Skin epidermis (tissue), 12 donors: ENCODE results near the gene WFDC9.
"Not testable (repeated sequence)": the region's sequence is repeated elsewhere in the genome, so short reads cannot be mapped to it uniquely, and the experiment has no call there.

Experiments used
- H3K27ac ChIP-seq, 21 experiments: fragments of 200-600 bp; sonication (generic) in 11 of 21; one replicate each; pipeline ENCODE4 v1.5.0; 2020; ENCODE audit warnings: mild to moderate bottlenecking in 3 of 21, inconsistent platforms in 2 of 21, moderate library complexity in 2 of 21
- H3K4me3 ChIP-seq, 7 experiments: fragments of 200-600 bp; sonication (generic) in 2 of 7; one replicate each; pipeline ENCODE4 v1.5.0; 2020; ENCODE audit warnings: inconsistent platforms in 2 of 7, mild to moderate bottlenecking in 2 of 7, moderate library complexity in 1 of 7

The WFDC9 gene

GRCh38 chr20:45631184-45631583, at the start of gene WFDC9:
WFDC9 (minus strand) TSS chr20:45631284; CDS start chr20:45610181, 21,103 bp downstream.
- Histone ChIP-seq H3K4me3 (no peak within 1 kb of the TSS), H3K27ac (no peak within 1 kb of the TSS)

GRCh38 chr20:45679650-45680049, 48.6 kb upstream of the WFDC9 start:
- H3K4me3 ChIP-seq = no peak overlapping the region
- no peak overlapping the region for H3K27ac ChIP-seq

- no peak overlapping the region for H3K4me3 ChIP-seq
- no peak overlapping the region for H3K27ac ChIP-seq
Measured at GRCh38 chr20:45672765-45673164, 41.7 kb upstream of the WFDC9 start.

- no peak within 1 kb of the TSS for H3K27ac ChIP-seq
- no peak within 1 kb of the TSS for H3K4me3 ChIP-seq
Measured at GRCh38 chr20:45670139-45670538, 39.1 kb upstream of the WFDC9 start, which contains the start of gene WFDC11. WFDC11 (minus strand) TSS chr20:45670239; CDS start chr20:45650600, 19,639 bp downstream.

GRCh38 chr20:45657038-45657437, 26.0 kb upstream of the WFDC9 start:
- not testable (repeated sequence) for H3K4me3 ChIP-seq, H3K27ac ChIP-seq

- H3K4me3 ChIP-seq, H3K27ac ChIP-seq: not testable (repeated sequence)
Measured at GRCh38 chr20:45651726-45652125, 20.6 kb upstream of the WFDC9 start.

- Histone ChIP-seq H3K27ac (no peak overlapping the region), H3K4me3 (no peak overlapping the region)
Measured at GRCh38 chr20:45649312-45649863, 18.3 kb upstream of the WFDC9 start.

GRCh38 chr20:45647441-45648050, 16.5 kb upstream of the WFDC9 start:
- no peak overlapping the region for H3K4me3 ChIP-seq
- no peak overlapping the region for H3K27ac ChIP-seq

GRCh38 chr20:45646875-45647274, 15.8 kb upstream of the WFDC9 start:
- no peak overlapping the region for H3K4me3 ChIP-seq
- H3K27ac ChIP-seq = no peak overlapping the region

GRCh38 chr20:45645869-45646268, 14.8 kb upstream of the WFDC9 start:
- H3K4me3 ChIP-seq, H3K27ac ChIP-seq: not testable (repeated sequence)

GRCh38 chr20:45641076-45641475, 10.0 kb upstream of the WFDC9 start:
- H3K4me3 ChIP-seq, H3K27ac ChIP-seq: not testable (repeated sequence)

GRCh38 chr20:45639687-45640086, 8.6 kb upstream of the WFDC9 start:
- no peak overlapping the region for H3K4me3 ChIP-seq
- no peak overlapping the region for H3K27ac ChIP-seq

GRCh38 chr20:45636513-45636912, 5.4 kb upstream of the WFDC9 start:
- Histone ChIP-seq H3K4me3 (no peak overlapping the region), H3K27ac (no peak overlapping the region)

- H3K27ac ChIP-seq = no peak overlapping the region
- no peak overlapping the region for H3K4me3 ChIP-seq
Measured at GRCh38 chr20:45630371-45630770, 713 bp downstream of the WFDC9 start.

GRCh38 chr20:45629496-45630100, 1.5 kb downstream of the WFDC9 start, which contains the start of gene WFDC10A:
WFDC10A (plus strand) TSS chr20:45629739; CDS start chr20:45629814, 75 bp downstream.
- no peak within 1 kb of the TSS for H3K4me3 ChIP-seq
- H3K27ac ChIP-seq = no peak within 1 kb of the TSS

- H3K4me3 ChIP-seq = no peak overlapping the region
- no peak overlapping the region for H3K27ac ChIP-seq
Measured at GRCh38 chr20:45626540-45626939, 4.5 kb downstream of the WFDC9 start.

GRCh38 chr20:45621593-45621992, 9.5 kb downstream of the WFDC9 start:
- Histone ChIP-seq H3K4me3 (no peak overlapping the region), H3K27ac (no peak overlapping the region)

GRCh38 chr20:45617591-45617990, 13.5 kb downstream of the WFDC9 start:
- Histone ChIP-seq H3K4me3 (no peak overlapping the region), H3K27ac (no peak overlapping the region)

GRCh38 chr20:45612314-45612713, 18.8 kb downstream of the WFDC9 start:
- no peak overlapping the region for H3K27ac ChIP-seq
- H3K4me3 ChIP-seq = no peak overlapping the region

GRCh38 chr20:45611054-45611453, 20.0 kb downstream of the WFDC9 start:
- Histone ChIP-seq H3K27ac (peak overlapping the region in 1 of 21 experiments; percentile 25), H3K4me3 (no peak overlapping the region)

- no peak overlapping the region for H3K4me3 ChIP-seq
- H3K27ac ChIP-seq = no peak overlapping the region
Measured at GRCh38 chr20:45607810-45608209, 23.3 kb downstream of the WFDC9 start.
